Cardiac fibroblast (primary cell): Measurements from ENCODE around the gene PRR36.

Experiments used
- DNase-seq, 2 donors: peaks; one replicate each; pipeline versions ENCODE4 v3.0.0 to v3.0.0-alpha.2; 2010; ENCODE audit warnings: low read depth in 2 of 2
- H3K4me3 ChIP-seq, 2 donors: replicated peaks in 1 of 2; 1 replicate in 1 of 2; 2 replicates in 1 of 2; pipeline ENCODE4 v1.5.1; 2011; ENCODE audit warnings: low read depth in 2 of 2, low read length in 2 of 2, mild to moderate bottlenecking in 2 of 2, moderate library complexity in 1 of 2
- CTCF ChIP-seq: IDR thresholded peaks from one replicate; pipeline ENCODE4 v1.5.1; 2011; ENCODE audit warnings: low read depth, mild to moderate bottlenecking, low read length, inconsistent platforms

PRR36 gene

GRCh38 chr19:7831452-7831851 lies 42.7 kb downstream of the PRR36 start:
- DNase-seq, result peak; percentile 37 to 70
- H3K4me3 ChIP-seq, result peak overlapping the region in 1 of 2 donors; percentile 72
- peak; percentile 38 for TF ChIP-seq CTCF

- TF ChIP-seq CTCF, result no peak
- H3K4me3 ChIP-seq, result peak overlapping the region; percentile 69 to 72
- no peak for DNase-seq
Observed at GRCh38 chr19:7830823-7831222, 43.4 kb downstream of the PRR36 start.

- TF ChIP-seq CTCF, result no peak
- H3K4me3 ChIP-seq, result peak overlapping the region; percentile 69 to 72
- DNase-seq, result no peak
Observed at GRCh38 chr19:7830272-7830771, 43.9 kb downstream of the PRR36 start.

- peak; percentile 100 for DNase-seq
- no peak for TF ChIP-seq CTCF
- H3K4me3 ChIP-seq, result peak within 1 kb of the TSS; percentile 69 to 72
Observed at GRCh38 chr19:7829561-7830271, 44.5 kb downstream of the PRR36 start, which contains the start of gene EVI5L. TSS of gene EVI5L (plus strand) at chr19:7830218. CDS start at chr19:7846543, 16,325 bp downstream.

- no peak for DNase-seq
Observed at GRCh38 chr19:7829166-7829520, 45.0 kb downstream of the PRR36 start.

GRCh38 chr19:7823686-7824301 lies 50.4 kb downstream of the PRR36 start:
- no peak overlapping the region for H3K4me3 ChIP-seq
- TF ChIP-seq CTCF, result no peak
- no peak for DNase-seq

More at GRCh38 chr19:7829166-7829520, 45.0 kb downstream of the PRR36 start:
- no peak for TF ChIP-seq CTCF
- H3K4me3 ChIP-seq, result peak overlapping the region; percentile 19 to 45
